Activated CD4-positive, alpha-beta T cell treated with anti-CD3 and anti-CD28 coated beads for 48 hours (primary cell): Measurements from ENCODE around the gene OR4Q2.
"Not testable (repeated sequence)": the region's sequence is repeated elsewhere in the genome, so short reads cannot be mapped to it uniquely, and the experiment has no call there.

ENCODE experiments used
- DNase-seq: peaks from one replicate; pipeline ENCODE4 v3.0.0-alpha.2; 2020

OR4Q2 gene

GRCh38 chr14:20001863-20002262 lies at the start of gene OR4Q2:
OR4Q2 (plus strand) TSS chr14:20002163.
- DNase-seq = no peak

- DNase-seq = not testable (repeated sequence)
Measured at GRCh38 chr14:19969735-19970134, 32.2 kb upstream of the OR4Q2 start.

GRCh38 chr14:19974844-19975243 lies 27.1 kb upstream of the OR4Q2 start:
- DNase-seq = no peak

GRCh38 chr14:19975291-19975690 lies 26.7 kb upstream of the OR4Q2 start, which contains the start of gene OR4K15:
OR4K15 (plus strand) TSS chr14:19975591; CDS start chr14:19975591, 0 bp downstream.
- no peak for DNase-seq

- DNase-seq = no peak
Measured at GRCh38 chr14:19993438-19993837, 8.5 kb upstream of the OR4Q2 start.

- no peak for DNase-seq
Measured at GRCh38 chr14:20002319-20002718, 356 bp downstream of the OR4Q2 start.

- DNase-seq = no peak
Measured at GRCh38 chr14:20008156-20008555, 6.2 kb downstream of the OR4Q2 start.

GRCh38 chr14:20019257-20019865 lies 17.4 kb downstream of the OR4Q2 start, which contains the start of gene OR4K14:
OR4K14 (minus strand) TSS chr14:20019307; CDS start chr14:20015193, 4,114 bp downstream.
- DNase-seq = no peak

GRCh38 chr14:20031058-20031457 lies 29.1 kb downstream of the OR4Q2 start:
- no peak for DNase-seq

GRCh38 chr14:20035449-20035848 lies 33.5 kb downstream of the OR4Q2 start:
- no peak for DNase-seq

GRCh38 chr14:20035938-20036337 lies 34.0 kb downstream of the OR4Q2 start, which contains the start of gene OR4K13:
OR4K13 (minus strand) TSS chr14:20036038; CDS start chr14:20034758, 1,280 bp downstream.
- DNase-seq = no peak

GRCh38 chr14:20044243-20044642 lies 42.3 kb downstream of the OR4Q2 start:
- DNase-seq = no peak

GRCh38 chr14:20048202-20048601 lies 46.2 kb downstream of the OR4Q2 start:
- no peak for DNase-seq
